22Rv1 (cell line): Measurements from ENCODE around the gene RNF180.

Experiments used
- CTCF ChIP-seq: fragments of 450-650 bp; IDR thresholded peaks from 2 replicates; pipeline ENCODE4 v1.5.1; 2017; ENCODE audit warnings: mild to moderate bottlenecking
- ZFX ChIP-seq: fragments of 450-650 bp; IDR thresholded peaks from 2 replicates; pipeline ENCODE4 v1.6.1; 2017; ENCODE audit warnings: antibody characterized with exemption, borderline replicate concordance

GRCh38 chr5:64210866-64211265, 45.2 kb downstream of the RNF180 start:
- TF ChIP-seq CTCF = no peak
- no peak for TF ChIP-seq ZFX
